WTC11 (cell line): ENCODE results near the gene SCOC. TPM values are rescaled to one million over a fixed set of nuclear protein-coding genes. Genes with fewer than 3 reads are reported as not detected.

Source experiments
- ATAC-seq: fragments of 200-7000 bp; cut with Tn5 transposase; 2 replicates; pipeline ENCODE4 v1.10.0; 2021; ENCODE audit warnings: mild to moderate bottlenecking, moderate library complexity
- CTCF ChIA-PET: fragments of 300-600 bp; sonication (Branson Sonifier 250); formaldehyde crosslinking; loops from one replicate; lab custom pipeline; 2021; ENCODE audit warnings: antibody characterized with exemption; lab: Charles Lee
- POLR2A ChIA-PET: fragments of 350-600 bp; sonication (Branson Sonifier 250); formaldehyde crosslinking; loops from one replicate; lab custom pipeline; 2021; ENCODE audit warnings: antibody characterized with exemption; lab: Charles Lee
- DNase-seq: peaks from one replicate; pipeline ENCODE4 v3.0.0; 2021; ENCODE audit warnings: low spot score
- H3K27ac Mint-ChIP-seq: 2 replicates; pipeline ENCODE4 v1.8.0; 2021; ENCODE audit warnings: mixed read lengths
- H3K27me3 Mint-ChIP-seq: 2 replicates; pipeline ENCODE4 v1.8.0; 2021; ENCODE audit warnings: low read depth, mild to moderate bottlenecking, moderate library complexity, mixed read lengths
- H3K36me3 Mint-ChIP-seq: 2 replicates; pipeline ENCODE4 v1.8.0; 2021; ENCODE audit warnings: mixed read lengths
- H3K4me1 Mint-ChIP-seq: 2 replicates; pipeline ENCODE4 v1.8.0; 2022; ENCODE audit warnings: mixed read lengths
- H3K4me3 Mint-ChIP-seq: 2 replicates; pipeline ENCODE4 v1.8.0; 2021; ENCODE audit warnings: mild to moderate bottlenecking, moderate library complexity, mixed read lengths
- H3K9me3 Mint-ChIP-seq: 2 replicates; pipeline ENCODE4 v1.8.0; 2021; ENCODE audit warnings: mixed read lengths
- AR ChIP-seq: fragments of 250-450 bp; sonication (Bioruptor Pico); IDR thresholded peaks from 2 replicates; pipeline ENCODE4 v1.9.0; 2021; ENCODE audit warnings: mild to moderate bottlenecking
- ATF1 ChIP-seq: sonication (generic); formaldehyde crosslinking; IDR thresholded peaks from 2 replicates; pipeline ENCODE4 v1.8.1; 2023; ENCODE audit warnings: mild to moderate bottlenecking, moderate library complexity, missing genetic modification reagents
- CREB1 ChIP-seq: sonication (generic); formaldehyde crosslinking; IDR thresholded peaks from 2 replicates; pipeline ENCODE4 v1.8.0; 2023; ENCODE audit warnings: mild to moderate bottlenecking, missing genetic modification reagents
- ERG ChIP-seq: fragments of 250-450 bp; sonication (Bioruptor Pico); IDR thresholded peaks from 2 replicates; pipeline ENCODE4 v1.8.0; 2021; ENCODE audit warnings: mild to moderate bottlenecking
- ETV6 ChIP-seq: sonication (generic); formaldehyde crosslinking; IDR thresholded peaks from 2 replicates; pipeline ENCODE4 v1.8.1; 2022; ENCODE audit warnings: mild to moderate bottlenecking, missing genetic modification reagents
- FOXP4 ChIP-seq: sonication (generic); formaldehyde crosslinking; IDR thresholded peaks from 2 replicates; pipeline ENCODE4 v1.8.0; 2022; ENCODE audit warnings: mild to moderate bottlenecking, missing genetic modification reagents
- MAX ChIP-seq: sonication (generic); formaldehyde crosslinking; IDR thresholded peaks from 2 replicates; pipeline ENCODE4 v1.8.0; 2022; ENCODE audit warnings: mild to moderate bottlenecking, missing genetic modification reagents
- NFATC4 ChIP-seq: fragments of 250-450 bp; sonication (Bioruptor Pico); IDR thresholded peaks from 2 replicates; pipeline ENCODE4 v1.9.0; 2021; ENCODE audit warnings: mild to moderate bottlenecking
- NR2C2 ChIP-seq: sonication (generic); formaldehyde crosslinking; IDR thresholded peaks from 2 replicates; pipeline ENCODE4 v1.8.0; 2022; ENCODE audit warnings: mild to moderate bottlenecking, missing genetic modification reagents
- NR3C1 ChIP-seq: sonication (generic); formaldehyde crosslinking; conservative IDR thresholded peaks from 2 replicates; pipeline ENCODE4 v1.8.1; 2023; ENCODE audit warnings: low read depth, mild to moderate bottlenecking, missing genetic modification reagents
- PRDM15 ChIP-seq: sonication (generic); formaldehyde crosslinking; IDR thresholded peaks from 2 replicates; pipeline ENCODE4 v1.8.0; 2022; ENCODE audit warnings: missing genetic modification reagents
- PREB ChIP-seq: sonication (generic); formaldehyde crosslinking; IDR thresholded peaks from 2 replicates; pipeline ENCODE4 v1.8.1; 2022; ENCODE audit warnings: mild to moderate bottlenecking, missing genetic modification reagents, moderate library complexity, borderline replicate concordance
- RELA ChIP-seq: sonication (generic); formaldehyde crosslinking; IDR thresholded peaks from 2 replicates; pipeline ENCODE4 v1.8.1; 2022; ENCODE audit warnings: missing genetic modification reagents, mild to moderate bottlenecking, borderline replicate concordance
- RORB ChIP-seq: fragments of 250-450 bp; sonication (Bioruptor Pico); IDR thresholded peaks from 2 replicates; pipeline ENCODE4 v1.9.0; 2021; ENCODE audit warnings: mild to moderate bottlenecking
- SMAD4 ChIP-seq: sonication (generic); formaldehyde crosslinking; IDR thresholded peaks from 2 replicates; pipeline ENCODE4 v1.8.0; 2022; ENCODE audit warnings: mild to moderate bottlenecking, missing genetic modification reagents
- USF1 ChIP-seq: sonication (generic); formaldehyde crosslinking; IDR thresholded peaks from 2 replicates; pipeline ENCODE4 v1.8.0; 2022; ENCODE audit warnings: mild to moderate bottlenecking, missing genetic modification reagents
- ZNF219 ChIP-seq: sonication (generic); formaldehyde crosslinking; IDR thresholded peaks from 2 replicates; pipeline ENCODE4 v1.8.0; 2023; ENCODE audit warnings: missing genetic modification reagents, mild to moderate bottlenecking, borderline replicate concordance
- ZNF232 ChIP-seq: sonication (generic); formaldehyde crosslinking; IDR thresholded peaks from 2 replicates; pipeline ENCODE4 v1.8.0; 2022; ENCODE audit warnings: mild to moderate bottlenecking, missing genetic modification reagents
- ZNF416 ChIP-seq: fragments of 250-450 bp; sonication (Bioruptor Pico); IDR thresholded peaks from 2 replicates; pipeline ENCODE4 v1.9.0; 2021; ENCODE audit warnings: mild to moderate bottlenecking, inconsistent platforms
- ZNF423 ChIP-seq: fragments of 250-450 bp; sonication (Bioruptor Pico); IDR thresholded peaks from 2 replicates; pipeline ENCODE4 v2.1.2; 2022; ENCODE audit warnings: mild to moderate bottlenecking, moderate library complexity
- total RNA-seq: library from RNA; stranded (reverse); gene quantifications from 3 replicates; pipeline ENCODE4 v1.2.3, GENCODE V29; 2021

SCOC gene
- total RNA-seq, 1 experiment from 2014 or later, result 33.0 TPM

GRCh38 chr4:140326395-140326993 is 47.0 kb upstream of the SCOC start (continued):
- TF ChIP-seq ZNF232 (CRISPR knock-in tag), result no peak
- TF ChIP-seq PRDM15 (CRISPR knock-in tag), result no peak
- no peak for TF ChIP-seq NR2C2 (CRISPR knock-in tag)
- TF ChIP-seq PREB (CRISPR knock-in tag), result no peak
- no peak for TF ChIP-seq AR (CRISPR knock-in tag)
- TF ChIP-seq ZNF423 (CRISPR knock-in tag), result no peak
- no peak for TF ChIP-seq ATF1 (CRISPR knock-in tag)
- TF ChIP-seq USF1 (CRISPR knock-in tag), result no peak
- no peak for TF ChIP-seq RORB (CRISPR knock-in tag)
- TF ChIP-seq, all 79 proteins: peak for 0

- Mint-ChIP-seq H3K9me3 (no peaks in the 10 kb centered on the region), H3K36me3 (no peaks in the 10 kb centered on the region), H3K4me1 (no peaks in the 10 kb centered on the region), H3K4me3 (no peak overlapping the region), H3K27me3 (no peaks in the 10 kb centered on the region), H3K27ac (no peak overlapping the region)
- CTCF ChIA-PET, result interaction anchor here (0.7 to 2.8 kb wide), 35 partner anchors 10 to 617 kb away, joined by 3 to 47 read pairs (median 4); partner anchors contain the start of genes CLGN, MGAT4D and SCOC
- ATAC-seq (no peak), DNase-seq (no peak)
- POLR2A ChIA-PET, result interaction anchor here (0.7 kb wide), 1 partner anchor 23 kb away, joined by 3 read pairs; no protein-coding TSS in a partner anchor
- no peak for TF ChIP-seq NR3C1 (CRISPR knock-in tag)
- no peak for TF ChIP-seq MAX
- TF ChIP-seq ERG, result no peak
- TF ChIP-seq RELA, result no peak
- TF ChIP-seq NFATC4 (CRISPR knock-in tag), result no peak
- no peak for TF ChIP-seq CREB1
- no peak for TF ChIP-seq ZNF219 (CRISPR knock-in tag)
- no peak for TF ChIP-seq ATF1 (CRISPR knock-in tag)
- no peak for TF ChIP-seq SMAD4 (CRISPR knock-in tag)
- TF ChIP-seq FOXP4 (CRISPR knock-in tag), result no peak
- TF ChIP-seq ZNF416 (CRISPR knock-in tag), result no peak
- no peak for TF ChIP-seq ETV6 (CRISPR knock-in tag)
- TF ChIP-seq AR (CRISPR knock-in tag), result no peak
Observed at GRCh38 chr4:140330311-140330900, 43.0 kb upstream of the SCOC start.
